Brain pericyte (primary cell): ENCODE data around the gene SNN.

Experiments used
- DNase-seq: peaks from one replicate; pipeline ENCODE4 v3.0.0-alpha.2; 2012; ENCODE audit warnings: low read depth, low spot score

The SNN gene

GRCh38 chr16:11635113-11635652, 33.1 kb upstream of the SNN start:
- no peak for DNase-seq

- no peak for DNase-seq
These were observed 32.5 kb upstream of the SNN start for GRCh38 chr16:11635679-11636171.

GRCh38 chr16:11636172-11636721, 32.0 kb upstream of the SNN start:
- DNase-seq: no peak

- DNase-seq: no peak
These were observed 30.9 kb upstream of the SNN start for GRCh38 chr16:11637320-11637719.

- no peak for DNase-seq
These were observed 30.1 kb upstream of the SNN start for GRCh38 chr16:11638140-11638539.

- no peak for DNase-seq
These were observed 29.2 kb upstream of the SNN start for GRCh38 chr16:11639008-11639562.

GRCh38 chr16:11639925-11640899, 28.0 kb upstream of the SNN start:
- DNase-seq: peak; percentile 91

GRCh38 chr16:11640987-11641817, 27.1 kb upstream of the SNN start:
- DNase-seq: no peak

- DNase-seq: no peak
These were observed 25.5 kb upstream of the SNN start for GRCh38 chr16:11642765-11643116.

- no peak for DNase-seq
These were observed 19.0 kb upstream of the SNN start for GRCh38 chr16:11649276-11649675.

GRCh38 chr16:11650641-11651591, 17.3 kb upstream of the SNN start:
- no peak for DNase-seq

- no peak for DNase-seq
These were observed 16.5 kb upstream of the SNN start for GRCh38 chr16:11651796-11652195.

GRCh38 chr16:11655655-11656054, 12.6 kb upstream of the SNN start:
- no peak for DNase-seq

GRCh38 chr16:11657556-11657955, 10.7 kb upstream of the SNN start:
- DNase-seq: no peak

GRCh38 chr16:11658896-11659708, 9.2 kb upstream of the SNN start:
- no peak for DNase-seq

GRCh38 chr16:11660565-11660964, 7.7 kb upstream of the SNN start:
- DNase-seq: no peak

GRCh38 chr16:11662582-11662981, 5.7 kb upstream of the SNN start:
- DNase-seq: no peak

- no peak for DNase-seq
These were observed 3.2 kb upstream of the SNN start for GRCh38 chr16:11665071-11665491.
